GM12878 (cell line): ENCODE results near the gene AGAP1. TPM values are rescaled to one million over a fixed set of nuclear protein-coding genes. Genes with fewer than 3 reads are reported as not detected.

Experiments
- ATAC-seq: fragments of 200-7000 bp; cut with Tn5 transposase; 3 replicates; pipeline ENCODE4 v1.9.1; 2020; ENCODE audit warnings: mild to moderate bottlenecking, moderate library complexity
- BruUV-seq: library from RNA; stranded (reverse); fragments of 400-500 nt; replicated peaks from 2 replicates; lab custom pipeline; 2021; lab: Mats Ljungman, UMichigan
- CTCF ChIA-PET: fragments of 300-600 bp; sonication (Branson Sonifier 250); formaldehyde crosslinking; extraction: SDS; loops from one replicate; lab custom pipeline; 2021; ENCODE audit warnings: inconsistent platforms; lab: Yijun Ruan, JAX
- POLR2A ChIA-PET: fragments of 350-600 bp; formaldehyde crosslinking; extraction: SDS; loops from one replicate; lab custom pipeline; 2021; ENCODE audit warnings: inconsistent platforms; lab: Charles Lee
- RAD21 ChIA-PET: fragments of 300-600 bp; sonication (Branson Sonifier 250); formaldehyde crosslinking; loops from one replicate; lab custom pipeline; 2023; ENCODE audit warnings: antibody characterized with exemption; ENCODE audit not compliant: unreplicated experiment; lab: Charles Lee
- SMC1A ChIA-PET: fragments of 300-600 bp; sonication (Branson Sonifier 250); formaldehyde crosslinking; loops from one replicate; lab custom pipeline; 2023; ENCODE audit not compliant: unreplicated experiment, uncharacterized antibody; lab: Charles Lee
- DNase-seq: peaks from one replicate; pipeline ENCODE4 v3.0.0-alpha.2; 2011; ENCODE audit warnings: low read depth, low spot score
- FAIRE-seq: peaks from 3 replicates; lab custom pipeline; 2011; peaks lifted over from hg19 to GRCh38; lab: Jason Lieb, UNC
- H2AFZ ChIP-seq: 2 replicates; pipeline ENCODE4 v1.6.0; 2011; ENCODE audit warnings: low read depth, low read length, control low read depth; ENCODE audit not compliant: control insufficient read depth
- H3K27ac ChIP-seq: 2 replicates; pipeline ENCODE4 v1.5.1; 2011; ENCODE audit warnings: control low read depth; ENCODE audit not compliant: control insufficient read depth, insufficient read depth
- H3K27me3 ChIP-seq, 2 experiments: replicated peaks in 1 of 2; 2 replicates each; pipeline versions ENCODE4 v1.6.0 to v1.6.1; 2011; ENCODE audit warnings: low read length in 1 of 2; ENCODE audit not compliant: control insufficient read depth in 2 of 2, insufficient read depth in 2 of 2
- H3K36me3 ChIP-seq, 2 experiments: 2 replicates each; pipeline ENCODE4 v1.5.1; 2011; ENCODE audit warnings: low read length in 1 of 2; ENCODE audit not compliant: control insufficient read depth in 2 of 2, insufficient read depth in 2 of 2
- H3K4me1 ChIP-seq: 2 replicates; pipeline ENCODE4 v1.6.1; 2011; ENCODE audit warnings: mild to moderate bottlenecking, low read length, moderate library complexity, mixed read lengths; ENCODE audit not compliant: control insufficient read depth, insufficient read depth
- H3K4me2 ChIP-seq: 2 replicates; pipeline ENCODE4 v1.6.0; 2011; ENCODE audit warnings: control low read depth; ENCODE audit not compliant: control insufficient read depth, insufficient read depth
- H3K4me3 ChIP-seq: fragments of 200-600 bp; sonication (generic); 2 replicates; pipeline ENCODE4 v1.5.1; 2016
- H3K79me2 ChIP-seq: 2 replicates; pipeline ENCODE4 v1.6.0; 2011; ENCODE audit warnings: low read length; ENCODE audit not compliant: control insufficient read depth, insufficient read depth
- H3K9ac ChIP-seq: 2 replicates; pipeline ENCODE4 v1.8.0; 2011; ENCODE audit warnings: low read length, control low read depth, mixed read lengths; ENCODE audit not compliant: control insufficient read depth, insufficient read depth
- H3K9me3 ChIP-seq: replicated peaks from 3 replicates; pipeline ENCODE4 v1.5.1; 2011; ENCODE audit warnings: mild to moderate bottlenecking, low read length; ENCODE audit not compliant: control insufficient read depth, insufficient read depth
- H4K20me1 ChIP-seq: 2 replicates; pipeline ENCODE4 v1.6.0; 2011; ENCODE audit not compliant: control insufficient read depth, insufficient read depth
- BCL11A ChIP-seq: IDR thresholded peaks from 2 replicates; pipeline ENCODE4 v1.6.1; 2011; ENCODE audit warnings: low read depth, low read length
- BRCA1 ChIP-seq: IDR thresholded peaks from 2 replicates; pipeline ENCODE4 v1.6.1; 2011; ENCODE audit warnings: low read depth, low read length, improper control_type of control experiment
- CREB1 ChIP-seq: IDR thresholded peaks from 2 replicates; pipeline ENCODE4 v1.6.1; 2012; ENCODE audit warnings: low read depth, mild to moderate bottlenecking, inconsistent platforms
- GABPA ChIP-seq: IDR thresholded peaks from 2 replicates; pipeline ENCODE4 v1.6.1; 2014; ENCODE audit warnings: antibody characterized with exemption, low read depth, mild to moderate bottlenecking, inconsistent platforms
- HDGF ChIP-seq: fragments of 450-650 bp; IDR thresholded peaks from 2 replicates; pipeline ENCODE4 v1.6.1; 2016; ENCODE audit warnings: antibody characterized with exemption
- IRF4 ChIP-seq: IDR thresholded peaks from 2 replicates; pipeline ENCODE4 v1.6.1; 2011; ENCODE audit warnings: low read depth, low read length
- KDM1A ChIP-seq: fragments of 200-600 bp; sonication (generic); IDR thresholded peaks from 2 replicates; pipeline ENCODE4 v1.6.1; 2016; ENCODE audit warnings: borderline replicate concordance
- KLF5 ChIP-seq: fragments of 450-650 bp; IDR thresholded peaks from 2 replicates; pipeline ENCODE4 v1.6.1; 2014; ENCODE audit warnings: mild to moderate bottlenecking; ENCODE audit not compliant: partially characterized antibody
- MYC ChIP-seq: IDR thresholded peaks from 2 replicates; pipeline ENCODE4 v1.6.1; 2011; ENCODE audit warnings: mild to moderate bottlenecking, low read length, moderate library complexity, inconsistent platforms; ENCODE audit not compliant: insufficient read depth, insufficient replicate concordance, insufficient read length, severe bottlenecking
- NFIC ChIP-seq: IDR thresholded peaks from 2 replicates; pipeline ENCODE4 v1.6.1; 2012; ENCODE audit warnings: low read depth, mild to moderate bottlenecking, inconsistent platforms, low read length, moderate library complexity
- RBBP5 ChIP-seq: fragments of 200-600 bp; sonication (generic); conservative IDR thresholded peaks from 2 replicates; pipeline ENCODE4 v1.6.1; 2016
- SIN3A ChIP-seq: IDR thresholded peaks from 2 replicates; pipeline ENCODE4 v1.6.1; 2012; ENCODE audit warnings: low read depth, low read length, improper control_type of control experiment
- SP1 ChIP-seq: IDR thresholded peaks from one replicate; pipeline ENCODE4 v1.6.1; 2011; ENCODE audit warnings: low read depth, low read length
- TARDBP ChIP-seq: IDR thresholded peaks from 2 replicates; pipeline ENCODE4 v1.6.1; 2016; ENCODE audit warnings: borderline replicate concordance
- WGBS: methylation state at CpG from one replicate; pipeline ENCODE4 v1.1.6; 2016; ENCODE audit warnings: low lambda C conversion rate; ENCODE audit not compliant: insufficient replicate concordance, insufficient coverage; ENCODE audit errors: missing lambda C conversion rate; 5-methylcytosine and 5-hydroxymethylcytosine counted together
- in situ Hi-C: fragments of 300-500 bp; cut with MboI; formaldehyde crosslinking; loops from 9 replicates; pipeline ENCODE4 v1.14.3; 2018; ENCODE audit warnings: mixed read lengths
- intact Hi-C: fragments of 100-400 bp; cut with micrococcal nuclease; formaldehyde crosslinking; loops from one replicate; pipeline ENCODE4 v1.14.2; 2022; ENCODE audit not compliant: unreplicated experiment
- polyA plus RNA-seq, 11 experiments: library from polyadenylated mRNA; depleted of rRNA in 4 of 11; unstranded in 6 of 11; stranded (reverse) in 5 of 11; fragments of >200 nt; fragmentation: Nextera tagmentation in 4 of 11; fragmentation: Illumina TruSeq in 1 of 11; extraction: Ambion mirVana in 4 of 11; extraction: Trizol in 1 of 11; gene quantifications; 1 replicate in 1 of 11; 2 replicates in 10 of 11; pipeline versions ENCODE4 v1.2.1 to v1.2.3, GENCODE V29; 2011 to 2016; ENCODE audit warnings: inconsistent platforms in 2 of 11, missing spikeins in 2 of 11, low read depth in 1 of 11
- total RNA-seq, 4 experiments: library from RNA; depleted of rRNA in 3 of 4; stranded (reverse); fragments of >200 nt in 3 of 4; fragmentation: Illumina TruSeq in 1 of 4; extraction: Trizol in 1 of 4; gene quantifications; 2 replicates each; pipeline versions ENCODE4 v1.2.1 to v1.2.3, GENCODE V29; 2013 to 2021
- TF ChIP-seq, protein P1 (sequence below): fragments of 450-650 bp; IDR thresholded peaks from 2 replicates; pipeline ENCODE4 v1.6.1; 2017; ENCODE audit warnings: mild to moderate bottlenecking, moderate library complexity
- TF ChIP-seq, protein P2 (sequence below): IDR thresholded peaks from 2 replicates; pipeline ENCODE4 v1.6.1; 2012; ENCODE audit warnings: low read depth, low read length, improper control_type of control experiment

Gene AGAP1
- total and polyA plus RNA-seq, 10 of the 15 experiments (the other 5 are each of a cell fraction or from before 2014, with no cell fraction given): 0.05 to 0.15 (median 0.06) TPM; not detected in 7

DNA sequence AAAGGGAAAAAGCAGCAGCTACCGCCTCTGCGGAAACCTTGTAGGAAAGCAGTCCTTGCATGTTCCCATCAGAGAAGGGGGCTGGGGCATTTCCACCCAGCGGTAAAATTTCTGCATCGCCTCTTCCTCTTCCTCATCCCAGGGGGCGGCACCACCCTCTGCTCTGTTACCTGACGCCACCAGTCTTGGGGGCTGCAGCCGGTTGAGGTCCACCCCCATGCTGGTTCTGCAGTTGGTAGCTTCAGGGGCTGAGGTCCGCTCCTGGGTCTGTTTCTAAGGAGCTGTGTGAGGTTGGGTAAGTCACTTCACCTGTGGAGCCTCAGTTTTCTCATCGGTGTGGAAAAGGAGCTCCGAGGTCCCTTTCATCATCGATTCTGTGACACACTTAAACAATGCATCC lies 14.2 kb upstream of the AGAP1 start (continued):
- TF ChIP-seq, protein P1, sequence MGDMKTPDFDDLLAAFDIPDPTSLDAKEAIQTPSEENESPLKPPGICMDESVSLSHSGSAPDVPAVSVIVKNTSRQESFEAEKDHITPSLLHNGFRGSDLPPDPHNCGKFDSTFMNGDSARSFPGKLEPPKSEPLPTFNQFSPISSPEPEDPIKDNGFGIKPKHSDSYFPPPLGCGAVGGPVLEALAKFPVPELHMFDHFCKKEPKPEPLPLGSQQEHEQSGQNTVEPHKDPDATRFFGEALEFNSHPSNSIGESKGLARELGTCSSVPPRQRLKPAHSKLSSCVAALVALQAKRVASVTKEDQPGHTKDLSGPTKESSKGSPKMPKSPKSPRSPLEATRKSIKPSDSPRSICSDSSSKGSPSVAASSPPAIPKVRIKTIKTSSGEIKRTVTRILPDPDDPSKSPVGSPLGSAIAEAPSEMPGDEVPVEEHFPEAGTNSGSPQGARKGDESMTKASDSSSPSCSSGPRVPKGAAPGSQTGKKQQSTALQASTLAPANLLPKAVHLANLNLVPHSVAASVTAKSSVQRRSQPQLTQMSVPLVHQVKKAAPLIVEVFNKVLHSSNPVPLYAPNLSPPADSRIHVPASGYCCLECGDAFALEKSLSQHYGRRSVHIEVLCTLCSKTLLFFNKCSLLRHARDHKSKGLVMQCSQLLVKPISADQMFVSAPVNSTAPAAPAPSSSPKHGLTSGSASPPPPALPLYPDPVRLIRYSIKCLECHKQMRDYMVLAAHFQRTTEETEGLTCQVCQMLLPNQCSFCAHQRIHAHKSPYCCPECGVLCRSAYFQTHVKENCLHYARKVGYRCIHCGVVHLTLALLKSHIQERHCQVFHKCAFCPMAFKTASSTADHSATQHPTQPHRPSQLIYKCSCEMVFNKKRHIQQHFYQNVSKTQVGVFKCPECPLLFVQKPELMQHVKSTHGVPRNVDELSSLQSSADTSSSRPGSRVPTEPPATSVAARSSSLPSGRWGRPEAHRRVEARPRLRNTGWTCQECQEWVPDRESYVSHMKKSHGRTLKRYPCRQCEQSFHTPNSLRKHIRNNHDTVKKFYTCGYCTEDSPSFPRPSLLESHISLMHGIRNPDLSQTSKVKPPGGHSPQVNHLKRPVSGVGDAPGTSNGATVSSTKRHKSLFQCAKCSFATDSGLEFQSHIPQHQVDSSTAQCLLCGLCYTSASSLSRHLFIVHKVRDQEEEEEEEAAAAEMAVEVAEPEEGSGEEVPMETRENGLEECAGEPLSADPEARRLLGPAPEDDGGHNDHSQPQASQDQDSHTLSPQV: no peak

DNA sequence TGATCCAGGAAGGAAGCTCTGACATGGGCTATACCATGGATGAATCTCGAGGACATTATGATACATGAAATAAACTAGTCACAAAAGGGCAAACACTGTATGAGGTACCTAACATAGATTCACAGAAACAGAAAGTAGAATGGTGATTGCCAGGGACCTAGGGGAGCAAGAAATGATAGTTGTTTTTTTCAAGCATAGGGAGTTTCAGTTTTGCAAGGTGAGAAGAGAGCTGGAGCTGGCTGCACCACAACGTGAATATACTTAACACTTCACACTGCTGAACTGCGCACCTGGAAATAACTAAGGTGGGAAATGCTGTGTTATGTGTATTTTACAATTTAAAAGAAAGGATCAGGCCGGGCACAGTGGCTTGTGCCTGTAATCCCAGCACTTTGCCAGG lies 13.2 kb upstream of the AGAP1 start:
- Histone ChIP-seq H3K9me3 (no peaks in the 10 kb centered on the region; the same call in 2 of the 3 replicates), H3K9ac (no peak overlapping the region), H3K4me2 (no peak overlapping the region), H3K4me3 (no peak overlapping the region), H4K20me1 (no peaks in the 10 kb centered on the region), H3K27me3 (no peaks in the 10 kb centered on the region), H3K36me3 (no peaks in the 10 kb centered on the region), H3K4me1 (no peaks in the 10 kb centered on the region), H3K79me2 (no peaks in the 10 kb centered on the region), H2AFZ (no peak overlapping the region), H3K27ac (no peak overlapping the region)
- CTCF ChIA-PET: no interaction called here
- RAD21 ChIA-PET: no interaction called here
- DNase-seq: peak; percentile 15
- POLR2A ChIA-PET: no interaction called here
- SMC1A ChIA-PET: no interaction called here
- intact Hi-C loops: no loop called here
- no TSS peak for BruUV-seq
- WGBS: 20% methylated on average over 4 of the region's 4 CpGs
- in situ Hi-C loops: no loop called here
- ATAC-seq: peak; percentile 48; the same call in 2 of the 3 replicates
- no peak for FAIRE-seq
- no peak for TF ChIP-seq GABPA
- TF ChIP-seq HDGF: no peak
- no peak for TF ChIP-seq BRCA1
- TF ChIP-seq MYC: no peak
- no peak for TF ChIP-seq RBBP5
- TF ChIP-seq NFIC: no peak
- no peak for TF ChIP-seq BCL11A
- TF ChIP-seq SP1: no peak
- no peak for TF ChIP-seq KLF5
- TF ChIP-seq, protein P2, sequence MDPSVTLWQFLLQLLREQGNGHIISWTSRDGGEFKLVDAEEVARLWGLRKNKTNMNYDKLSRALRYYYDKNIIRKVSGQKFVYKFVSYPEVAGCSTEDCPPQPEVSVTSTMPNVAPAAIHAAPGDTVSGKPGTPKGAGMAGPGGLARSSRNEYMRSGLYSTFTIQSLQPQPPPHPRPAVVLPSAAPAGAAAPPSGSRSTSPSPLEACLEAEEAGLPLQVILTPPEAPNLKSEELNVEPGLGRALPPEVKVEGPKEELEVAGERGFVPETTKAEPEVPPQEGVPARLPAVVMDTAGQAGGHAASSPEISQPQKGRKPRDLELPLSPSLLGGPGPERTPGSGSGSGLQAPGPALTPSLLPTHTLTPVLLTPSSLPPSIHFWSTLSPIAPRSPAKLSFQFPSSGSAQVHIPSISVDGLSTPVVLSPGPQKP: no peak
- no peak for TF ChIP-seq IRF4
- no peak for TF ChIP-seq CREB1
- TF ChIP-seq TARDBP: no peak
- TF ChIP-seq, protein P1: no peak
- TF ChIP-seq KDM1A: no peak
- no peak for TF ChIP-seq SIN3A
